Measurements from ENCODE around the gene MAP3K15.

The MAP3K15 gene

GRCh38 chrX:19343535-19344408, 171.5 kb downstream of the MAP3K15 start, which contains the start of gene PDHA1:
Gene PDHA1 (plus strand): TSS chrX:19343927. CDS start chrX:19344038, 111 bp downstream.
- peak; percentile 40 for DNase-seq (ENCODE audit: low read depth)

DNA sequence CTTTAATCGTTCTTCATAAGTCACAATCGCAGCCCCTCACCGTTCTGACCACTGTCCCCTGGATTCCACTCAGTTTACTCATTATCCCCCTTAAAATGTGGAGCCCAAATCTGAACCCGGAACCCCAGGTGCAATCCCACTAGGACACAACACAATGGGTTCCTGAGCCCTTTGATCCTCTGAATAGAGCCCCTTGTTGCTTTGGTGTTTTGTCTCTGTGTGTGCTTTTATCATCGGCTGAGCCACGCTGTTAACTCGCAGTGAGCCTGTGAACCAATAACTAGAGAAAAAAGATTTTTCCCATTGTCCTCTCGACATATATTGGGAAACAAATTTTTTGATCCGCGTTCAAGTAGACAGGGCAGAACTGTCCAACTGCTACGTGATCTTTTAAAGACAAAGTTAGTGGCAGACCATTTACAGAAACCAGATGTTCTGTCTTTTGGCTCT, 172.2 kb downstream of the MAP3K15 start:
- DNase-seq (ENCODE audit: low read depth), result no peak

- DNase-seq (ENCODE audit: low read depth), result no peak
These were observed 172.9 kb downstream of the MAP3K15 start for GRCh38 chrX:19342331-19342906.

- DNase-seq (ENCODE audit: low read depth), result no peak
These were observed 180.2 kb downstream of the MAP3K15 start for GRCh38 chrX:19334945-19335626.

GRCh38 chrX:19332983-19333382, 182.3 kb downstream of the MAP3K15 start:
- no peak for DNase-seq (ENCODE audit: low read depth)

- no peak for DNase-seq (ENCODE audit: low read depth)
These were observed 183.5 kb downstream of the MAP3K15 start for GRCh38 chrX:19331831-19332230.

DNA sequence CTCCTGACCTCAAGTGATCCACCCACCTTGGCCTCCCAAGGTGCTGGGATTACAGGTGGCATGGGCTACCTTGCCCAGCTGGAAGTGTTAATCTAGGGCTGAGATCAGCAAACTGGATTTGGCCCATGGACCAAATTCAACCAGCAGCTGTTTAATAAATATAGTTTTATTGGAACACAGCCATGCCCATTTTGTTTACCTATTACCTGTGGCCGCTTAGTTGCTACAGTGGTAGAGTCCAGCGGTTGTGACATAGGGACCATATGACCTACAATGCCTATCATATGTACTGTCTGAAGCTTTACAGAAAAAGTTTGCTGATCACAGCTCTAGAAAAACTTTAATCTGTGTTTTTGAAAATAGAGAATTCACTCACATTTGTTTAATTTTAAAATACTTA, 188.7 kb downstream of the MAP3K15 start:
- DNase-seq (ENCODE audit: low read depth), result no peak
